ENCODE data around the gene KCNIP1. TPM values are rescaled to one million over a fixed set of nuclear protein-coding genes. Genes with fewer than 3 reads are reported as not detected.
A peak's percentile ranks its signal among the peaks of the same experiment; 100 is the strongest.

Gene KCNIP1
- polyA plus RNA-seq, 1 donor (not counting 4 experiments of a cell fraction or from before 2014, with no cell fraction given) = not detected

- Histone ChIP-seq H3K27me3 (ENCODE audit: control insufficient read depth, extremely low read depth, insufficient read depth, low read length) (peaks cover 12% of the 10 kb centered on the region), H3K36me3 (ENCODE audit: control insufficient read depth in 2 of 2, extremely low read depth in 1 of 2, insufficient read depth in 2 of 2, low read length in 2 of 2) (no peaks in the 10 kb centered on the region), H3K4me2 (ENCODE audit: control insufficient read depth, extremely low read depth, insufficient read depth, low read depth, low read length) (peak overlapping the region; percentile 58), H3K79me2 (ENCODE audit: control insufficient read depth, insufficient read depth, low read length) (no peaks in the 10 kb centered on the region), H3K27ac (ENCODE audit: control insufficient read depth, insufficient read depth, low read length) (no peak overlapping the region), H3K9ac (ENCODE audit: control insufficient read depth, extremely low read depth, insufficient read depth, low read length) (no peak overlapping the region), H3K9me1 (ENCODE audit: control insufficient read depth, extremely low read depth, insufficient read depth, low read length) (no peaks in the 10 kb centered on the region), H3K4me1 (ENCODE audit: control insufficient read depth, extremely low read depth, insufficient read depth, low read length) (peaks cover 14% of the 10 kb centered on the region), H3K4me3 (ENCODE audit: control insufficient read depth in 2 of 3, extremely low read depth in 1 of 3, insufficient read depth in 2 of 3, low read depth in 1 of 3, low read length in 3 of 3) (peak overlapping the region in 1 of 3 experiments; percentile 10), H3K9me3 (ENCODE audit: control insufficient read depth, low read depth, low read length) (no peaks in the 10 kb centered on the region), H4K20me1 (ENCODE audit: control insufficient read depth, extremely low read depth, insufficient read depth, low read length) (no peaks in the 10 kb centered on the region), H2AFZ (ENCODE audit: control insufficient read depth, low read length) (no peak overlapping the region)
- no peak for TF ChIP-seq EZH2 (IDR thresholded peaks at IDR 0.05; ENCODE audit: low read length)
- TF ChIP-seq, protein P1, sequence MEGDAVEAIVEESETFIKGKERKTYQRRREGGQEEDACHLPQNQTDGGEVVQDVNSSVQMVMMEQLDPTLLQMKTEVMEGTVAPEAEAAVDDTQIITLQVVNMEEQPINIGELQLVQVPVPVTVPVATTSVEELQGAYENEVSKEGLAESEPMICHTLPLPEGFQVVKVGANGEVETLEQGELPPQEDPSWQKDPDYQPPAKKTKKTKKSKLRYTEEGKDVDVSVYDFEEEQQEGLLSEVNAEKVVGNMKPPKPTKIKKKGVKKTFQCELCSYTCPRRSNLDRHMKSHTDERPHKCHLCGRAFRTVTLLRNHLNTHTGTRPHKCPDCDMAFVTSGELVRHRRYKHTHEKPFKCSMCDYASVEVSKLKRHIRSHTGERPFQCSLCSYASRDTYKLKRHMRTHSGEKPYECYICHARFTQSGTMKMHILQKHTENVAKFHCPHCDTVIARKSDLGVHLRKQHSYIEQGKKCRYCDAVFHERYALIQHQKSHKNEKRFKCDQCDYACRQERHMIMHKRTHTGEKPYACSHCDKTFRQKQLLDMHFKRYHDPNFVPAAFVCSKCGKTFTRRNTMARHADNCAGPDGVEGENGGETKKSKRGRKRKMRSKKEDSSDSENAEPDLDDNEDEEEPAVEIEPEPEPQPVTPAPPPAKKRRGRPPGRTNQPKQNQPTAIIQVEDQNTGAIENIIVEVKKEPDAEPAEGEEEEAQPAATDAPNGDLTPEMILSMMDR (optimal IDR thresholded peaks at IDR 0.05 in 1 of 3, IDR thresholded peaks at IDR 0.05 in 1 of 3, conservative IDR thresholded peaks at IDR 0.05 in 1 of 3; ENCODE audit: extremely low read depth in 1 of 3, insufficient read depth in 2 of 3, low read length in 3 of 3) = no peak
- DNase-seq (ENCODE audit: low read depth, low spot score) (peak; percentile 69), FAIRE-seq (peak; percentile 97)
- dilution Hi-C loops (cut with MboI; ENCODE audit: extremely low pct_ligation_motif_present, low sequenced_read_pairs) = no loop called here
Measured at GRCh38 chr5:170522211-170523141, 18.7 kb downstream of the KCNIP1 start.

DNA sequence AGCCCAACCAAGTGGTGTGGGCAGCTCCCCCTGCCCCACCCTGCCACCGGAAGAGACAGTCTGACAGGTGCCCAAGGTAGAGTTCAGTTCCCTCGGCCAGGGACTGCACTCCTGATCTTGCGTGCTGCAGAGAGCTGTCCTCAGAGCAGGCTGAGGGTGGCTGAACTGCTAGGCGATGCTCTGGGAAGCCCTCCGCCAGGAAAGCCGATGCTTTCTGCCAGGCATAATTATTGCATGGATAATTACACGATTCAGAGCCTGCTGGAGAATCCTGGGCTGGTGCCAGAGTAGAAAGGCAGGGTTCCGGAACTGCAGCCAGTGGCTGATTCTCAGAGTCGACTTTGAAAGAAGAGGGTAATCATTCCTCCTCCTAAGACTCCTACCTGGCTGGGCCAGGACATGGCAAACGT is 19.3 kb downstream of the KCNIP1 start:
- no peak overlapping the region for H2AFZ ChIP-seq (ENCODE audit: control insufficient read depth, low read length)
- no peaks in the 10 kb centered on the region for H3K9me1 ChIP-seq (ENCODE audit: control insufficient read depth, extremely low read depth, insufficient read depth, low read length)
- peak overlapping the region; percentile 58 for H3K4me2 ChIP-seq (ENCODE audit: control insufficient read depth, extremely low read depth, insufficient read depth, low read depth, low read length)
- H4K20me1 ChIP-seq (ENCODE audit: control insufficient read depth, extremely low read depth, insufficient read depth, low read length) = no peaks in the 10 kb centered on the region
- no peak overlapping the region for H3K4me3 ChIP-seq (ENCODE audit: control insufficient read depth in 2 of 3, extremely low read depth in 1 of 3, insufficient read depth in 2 of 3, low read depth in 1 of 3, low read length in 3 of 3)
- dilution Hi-C loops (cut with MboI; ENCODE audit: extremely low pct_ligation_motif_present, low sequenced_read_pairs) = no loop called here
- FAIRE-seq (no peak), DNase-seq (ENCODE audit: low read depth, low spot score) (no peak)
- no peaks in the 10 kb centered on the region for H3K9me3 ChIP-seq (ENCODE audit: control insufficient read depth, low read depth, low read length)
- no peak overlapping the region for H3K27ac ChIP-seq (ENCODE audit: control insufficient read depth, insufficient read depth, low read length)
- no peak overlapping the region for H3K9ac ChIP-seq (ENCODE audit: control insufficient read depth, extremely low read depth, insufficient read depth, low read length)
- no peaks in the 10 kb centered on the region for H3K79me2 ChIP-seq (ENCODE audit: control insufficient read depth, insufficient read depth, low read length)
- H3K4me1 ChIP-seq (ENCODE audit: control insufficient read depth, extremely low read depth, insufficient read depth, low read length) = peaks cover 14% of the 10 kb centered on the region
- H3K36me3 ChIP-seq (ENCODE audit: control insufficient read depth in 2 of 2, extremely low read depth in 1 of 2, insufficient read depth in 2 of 2, low read length in 2 of 2) = no peaks in the 10 kb centered on the region
- TF ChIP-seq EZH2 (IDR thresholded peaks at IDR 0.05; ENCODE audit: low read length) = no peak
- TF ChIP-seq, protein P1 (optimal IDR thresholded peaks at IDR 0.05 in 1 of 3, IDR thresholded peaks at IDR 0.05 in 1 of 3, conservative IDR thresholded peaks at IDR 0.05 in 1 of 3; ENCODE audit: extremely low read depth in 1 of 3, insufficient read depth in 2 of 3, low read length in 3 of 3) = no peak
- peaks cover 14% of the 10 kb centered on the region for H3K27me3 ChIP-seq (ENCODE audit: control insufficient read depth, extremely low read depth, insufficient read depth, low read length)

Data from keratinocyte (primary cell).